ENCODE data around the gene AZIN2.
"Not testable (repeated sequence)": the region's sequence is repeated elsewhere in the genome, so short reads cannot be mapped to it uniquely, and the experiment has no call there.

AZIN2 gene

DNA sequence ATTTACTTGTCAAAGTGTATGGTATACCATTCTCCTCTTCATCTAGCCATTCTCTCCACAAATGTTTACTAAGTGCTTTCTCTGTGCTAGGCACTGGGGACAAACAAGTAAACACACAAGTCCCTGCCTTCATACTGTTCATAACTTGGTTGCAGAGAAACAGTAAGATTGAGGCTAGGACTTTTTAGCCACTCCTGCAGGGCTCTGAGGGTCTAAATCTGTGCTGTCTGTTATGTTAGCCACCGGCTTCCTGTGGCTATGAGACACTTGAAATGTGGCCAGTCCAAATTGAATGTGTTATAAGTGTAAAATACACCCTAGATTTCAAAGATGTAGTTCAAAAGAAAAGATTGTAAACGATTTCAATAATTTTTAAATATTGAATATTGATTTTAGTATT, 50.2 kb downstream of the AZIN2 start:
- no peak for DNase-seq

DNA sequence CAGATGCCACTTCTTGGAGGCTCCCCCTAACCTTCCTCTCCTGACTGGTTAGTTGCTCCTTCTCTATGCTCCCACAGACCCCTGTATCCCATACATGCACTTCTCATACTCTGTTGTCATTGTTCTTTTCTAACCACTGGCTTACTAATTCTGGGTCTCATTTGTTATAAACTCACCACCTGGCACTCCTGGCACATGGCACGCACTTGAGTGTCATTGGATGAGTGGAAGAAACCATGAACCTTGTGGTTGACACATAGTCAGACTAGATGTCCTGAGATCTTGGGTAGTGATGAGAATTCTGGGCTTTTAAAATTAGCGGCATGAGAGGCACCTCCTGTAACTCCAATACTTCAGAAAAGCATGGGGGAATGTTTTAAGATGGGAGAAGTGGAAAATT, 51.6 kb downstream of the AZIN2 start:
- no peak for DNase-seq

DNA sequence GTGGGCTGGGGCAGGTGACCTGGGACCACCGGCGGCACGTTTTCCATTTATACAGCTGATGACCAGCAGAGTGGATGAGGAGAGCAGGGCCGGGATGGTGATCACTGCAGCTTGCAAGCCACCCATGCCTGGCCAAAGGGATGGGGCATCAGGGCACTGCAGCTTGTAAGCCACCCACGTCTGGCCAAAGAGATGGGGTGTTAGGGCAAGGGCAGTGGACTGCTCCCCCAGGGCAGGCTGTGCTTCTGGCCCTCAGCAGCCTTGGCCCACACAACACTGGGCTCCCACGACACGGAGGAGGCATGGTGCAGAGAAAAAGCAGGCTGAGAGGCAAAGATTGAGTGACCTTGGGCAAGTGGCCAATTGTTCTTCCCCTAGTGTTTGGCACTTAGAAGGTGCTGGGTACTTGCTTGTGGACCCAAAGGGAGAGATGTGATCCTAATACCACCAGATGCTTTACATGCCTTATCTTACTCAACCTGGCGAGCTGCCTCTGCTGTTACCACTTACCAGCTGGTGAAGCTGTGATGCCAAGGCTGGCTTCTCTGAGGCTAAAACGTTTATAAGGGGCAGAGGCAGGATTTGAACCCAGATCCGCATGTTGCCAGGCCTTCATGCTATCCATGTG, 52.6 kb downstream of the AZIN2 start:
- no peak for DNase-seq

DNA sequence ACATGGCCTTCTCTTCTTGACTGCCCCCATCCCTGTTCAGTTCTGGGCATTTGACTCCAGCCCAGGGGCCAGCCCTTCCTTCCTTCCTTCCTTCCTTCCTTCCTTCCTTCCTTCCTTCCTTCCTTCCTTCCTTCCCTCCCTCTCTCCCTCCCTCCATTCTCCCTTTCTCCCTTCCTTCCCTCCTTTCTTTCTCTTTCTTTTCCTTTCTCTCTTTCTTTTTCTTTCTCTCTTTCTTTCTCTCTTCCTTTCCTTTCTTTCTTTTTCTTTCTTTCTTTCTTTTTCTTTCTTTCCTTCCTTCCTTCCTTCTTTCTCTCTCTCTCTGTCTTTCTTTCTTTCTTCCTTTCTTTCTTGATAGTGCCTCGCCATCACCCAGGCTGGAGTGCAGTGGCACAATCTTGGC, 55.1 kb downstream of the AZIN2 start:
- DNase-seq = not testable (repeated sequence)

DNA sequence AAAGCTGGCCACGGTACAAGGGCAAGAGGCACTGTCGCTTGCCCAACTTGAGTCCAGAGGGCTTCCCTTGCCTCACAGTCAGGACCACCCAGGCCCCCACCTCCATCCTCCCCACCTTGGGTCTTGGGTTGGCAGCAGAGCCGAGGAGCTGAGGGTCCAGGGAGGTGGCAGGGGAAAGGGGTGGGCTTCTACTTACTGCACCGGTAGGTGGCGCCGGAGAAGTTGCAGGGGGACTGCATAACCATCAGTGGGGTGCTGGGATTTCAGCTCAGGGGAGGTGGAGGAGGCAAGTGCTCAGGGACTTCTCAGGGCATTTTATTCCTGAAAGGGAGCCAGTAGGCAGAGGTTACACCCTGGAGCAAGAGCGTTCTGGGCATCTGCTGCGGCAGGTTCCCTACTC, 56.8 kb downstream of the AZIN2 start:
- no peak for DNase-seq

DNA sequence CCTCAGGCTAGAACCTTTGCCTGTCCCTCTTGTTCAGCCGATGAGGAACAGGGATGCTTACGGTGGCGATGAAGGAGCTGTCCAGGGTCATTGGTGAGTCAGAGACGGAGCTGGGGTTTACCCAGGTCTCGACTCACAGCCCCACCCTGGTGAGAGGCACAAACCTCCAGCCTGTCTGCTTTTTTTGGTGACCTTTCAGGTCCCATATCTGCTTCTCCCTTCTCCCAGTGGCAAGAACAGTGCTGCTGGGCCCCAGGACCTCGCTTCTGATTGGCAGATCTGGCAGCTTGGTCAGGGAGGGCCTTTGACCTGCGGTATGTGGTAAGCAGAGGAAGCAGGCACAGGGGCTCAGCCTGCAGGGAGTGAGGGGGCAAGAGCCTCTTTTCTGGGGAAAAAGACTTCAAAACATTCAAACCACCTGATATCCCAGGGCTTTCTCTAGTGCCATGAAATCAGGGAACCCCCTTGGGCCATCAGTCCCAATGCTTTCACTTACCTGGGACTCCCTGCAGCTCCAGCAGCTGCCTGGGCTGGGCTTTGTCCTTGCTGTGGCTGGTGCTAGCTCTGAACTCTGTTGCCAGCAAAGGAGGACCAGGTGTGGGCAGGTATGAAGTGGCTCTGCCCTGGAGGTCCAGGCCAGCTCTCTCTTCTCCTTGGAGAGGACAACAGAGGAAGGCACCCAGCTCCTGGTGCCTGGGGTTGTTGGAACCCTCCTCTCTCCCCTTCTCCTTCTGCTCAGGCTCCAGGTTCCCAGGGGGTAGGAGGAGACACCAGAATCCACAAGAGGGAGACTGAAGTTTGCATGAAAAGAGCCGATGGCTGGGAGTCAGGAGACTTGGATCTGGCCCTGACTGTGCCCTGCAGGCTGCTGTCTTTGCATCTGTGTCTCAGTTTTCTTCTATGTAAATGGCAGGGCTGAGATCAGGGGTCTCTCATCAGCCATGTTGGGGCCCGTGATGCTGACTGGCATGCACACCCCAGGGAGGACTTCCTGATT, 59.5 kb downstream of the AZIN2 start:
- no peak for DNase-seq

DNA sequence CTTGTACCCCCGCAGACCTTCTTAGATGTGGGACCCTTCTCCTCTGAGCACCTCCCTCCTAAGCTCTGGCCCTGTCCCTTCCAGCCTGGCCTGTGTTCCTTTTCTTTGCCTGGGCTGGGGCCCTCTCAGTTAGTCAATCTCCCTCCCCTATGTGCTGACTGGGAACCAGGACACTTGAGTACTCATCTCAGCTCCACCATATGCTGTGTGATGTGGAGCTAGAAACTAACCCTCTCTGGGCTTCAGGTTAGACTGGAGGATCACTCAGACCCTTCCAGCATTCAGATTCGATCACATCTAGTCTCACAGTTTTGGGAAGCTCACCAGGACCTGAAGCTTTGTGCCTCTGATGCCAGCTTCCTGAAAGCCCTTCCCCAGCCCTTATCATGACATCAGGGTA, 60.3 kb downstream of the AZIN2 start:
- DNase-seq = no peak

DNA sequence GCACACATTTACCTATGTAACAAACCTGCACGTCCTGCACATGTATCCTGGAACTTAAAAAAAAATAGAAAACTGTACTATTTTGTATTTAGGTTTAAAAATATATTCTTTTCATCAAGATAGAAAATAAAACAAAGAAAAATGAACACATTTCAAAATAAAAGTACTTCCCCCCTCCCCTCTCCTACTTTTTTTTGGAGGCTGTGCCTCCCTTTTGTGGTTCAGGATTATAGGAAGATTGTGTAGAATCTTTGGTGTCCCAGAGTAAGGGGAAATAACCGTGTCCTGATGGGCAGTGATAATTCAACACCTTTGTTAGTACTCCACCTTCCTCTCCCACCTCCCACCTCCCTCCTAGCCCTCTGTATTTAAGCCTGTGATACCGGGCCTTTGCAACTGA, 60.8 kb downstream of the AZIN2 start:
- DNase-seq = no peak

DNA sequence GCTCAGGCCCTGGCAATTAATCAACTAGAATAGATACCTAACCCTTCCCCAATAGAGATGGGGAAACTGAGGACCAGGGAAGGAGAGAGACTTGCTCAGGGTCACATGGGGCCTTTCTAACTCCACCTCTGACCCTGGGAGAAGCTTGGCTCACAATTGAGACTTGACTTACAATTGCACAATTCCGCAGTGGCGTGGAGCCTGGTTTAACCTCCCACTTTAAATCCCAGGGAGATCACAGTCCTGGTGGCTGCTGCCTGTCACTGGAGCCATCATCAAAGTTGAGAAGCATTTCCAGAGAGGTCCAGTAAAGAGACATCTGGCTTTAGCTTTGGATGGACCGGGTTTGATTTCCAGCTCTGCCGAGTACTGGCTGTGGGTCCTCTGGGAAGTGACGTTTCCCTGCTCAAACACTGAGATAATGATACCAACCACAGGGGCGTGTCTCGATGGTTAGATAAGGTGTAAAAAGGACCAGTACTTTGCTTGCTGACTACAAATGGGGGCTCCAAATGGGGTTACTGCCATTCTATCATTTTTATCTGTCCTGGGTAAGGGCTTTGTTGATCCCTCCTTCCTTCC, 61.6 kb downstream of the AZIN2 start:
- DNase-seq = no peak

DNA sequence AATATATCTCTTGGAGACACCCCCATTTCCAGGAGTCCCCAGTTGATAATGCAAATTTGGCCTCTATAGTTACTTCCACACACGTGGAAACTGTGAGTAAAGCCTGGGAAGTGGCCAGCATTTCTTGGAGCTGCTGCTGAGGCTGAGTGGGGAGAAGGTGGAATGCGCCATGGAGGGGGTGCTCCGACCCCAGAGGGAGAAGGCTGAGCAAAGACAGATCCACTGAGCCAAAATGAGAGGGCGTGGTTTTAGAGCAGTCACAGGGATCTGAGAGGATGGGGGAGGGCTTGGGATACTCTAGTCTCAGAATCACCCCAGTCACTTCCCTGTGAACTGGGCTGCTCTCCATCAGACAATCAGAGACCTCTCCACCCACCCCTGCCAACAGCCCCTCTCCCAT, 62.2 kb downstream of the AZIN2 start:
- DNase-seq = no peak

DNA sequence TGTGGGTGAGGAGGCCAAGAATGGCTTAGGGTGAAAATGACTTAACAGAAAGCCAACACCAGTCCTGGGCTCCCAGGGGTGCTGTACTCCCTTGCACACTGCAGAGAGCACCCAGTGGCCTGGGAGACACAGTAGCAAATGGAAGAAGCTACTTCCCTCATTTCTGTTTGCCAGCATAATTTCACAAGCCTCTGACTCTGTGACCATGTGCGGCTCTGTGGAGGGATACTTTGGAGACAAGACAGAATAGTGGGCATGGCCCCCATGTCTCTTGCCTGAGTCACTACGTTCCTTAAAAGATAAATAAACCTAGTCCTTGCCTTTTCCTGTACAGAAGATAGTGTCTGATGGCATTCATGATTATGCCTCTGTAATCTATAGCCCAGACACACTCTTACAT, 62.7 kb downstream of the AZIN2 start:
- DNase-seq = no peak

DNA sequence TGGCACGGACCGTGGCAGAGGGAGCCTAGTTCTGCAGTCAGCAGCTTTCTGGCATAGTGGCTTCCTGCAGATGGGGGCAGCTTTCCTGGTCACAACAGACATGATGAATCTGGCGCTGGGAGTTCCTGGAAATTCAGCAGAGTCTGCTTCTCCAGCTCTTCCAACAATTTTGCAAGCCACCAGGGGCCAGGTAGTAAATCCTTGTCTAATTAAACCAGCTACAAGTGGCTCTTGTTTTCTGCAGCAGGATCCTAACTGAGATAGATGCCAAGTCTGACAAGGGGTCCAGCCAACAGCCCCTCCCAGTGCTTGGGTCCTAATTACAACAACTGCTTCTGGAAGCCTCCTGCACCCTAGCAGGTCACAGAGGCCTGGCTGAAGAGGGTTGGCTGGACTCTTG, 65.0 kb downstream of the AZIN2 start:
- DNase-seq = no peak

DNA sequence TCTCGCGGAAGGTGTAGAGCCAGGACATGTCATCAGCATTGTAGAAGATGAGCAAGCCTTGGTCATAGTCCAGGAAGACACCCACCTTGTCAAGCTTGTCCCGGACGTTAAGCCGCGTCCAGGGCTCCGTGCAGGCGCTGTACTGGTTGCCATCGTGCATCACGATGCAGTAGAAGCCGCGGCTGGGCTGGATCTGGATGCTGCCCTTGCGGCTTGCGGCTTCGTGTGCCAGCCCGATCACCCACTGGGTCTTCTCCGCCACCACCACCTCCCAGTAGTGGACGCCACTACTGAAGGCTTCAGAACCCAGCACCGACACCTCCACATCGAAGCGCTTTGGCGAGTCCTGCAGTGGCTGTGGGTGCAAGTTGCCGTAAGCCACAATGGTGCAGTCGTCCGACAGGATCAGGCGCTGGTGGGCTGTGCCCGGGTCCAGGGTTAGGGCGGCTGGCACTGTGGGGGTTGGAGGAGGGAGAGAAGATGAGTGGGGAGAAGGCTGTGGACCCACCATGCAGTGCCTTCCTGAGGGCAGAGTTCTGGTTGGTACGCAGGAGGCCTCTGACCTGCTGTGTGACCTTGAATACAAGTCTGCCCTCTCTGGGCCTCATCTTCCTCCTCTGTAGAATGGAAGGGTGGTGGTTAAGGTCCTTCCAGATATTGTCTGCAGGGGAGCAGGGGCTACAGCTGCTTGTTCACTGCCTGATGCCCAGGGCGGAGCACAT, 66.5 kb downstream of the AZIN2 start:
- no peak for DNase-seq

DNA sequence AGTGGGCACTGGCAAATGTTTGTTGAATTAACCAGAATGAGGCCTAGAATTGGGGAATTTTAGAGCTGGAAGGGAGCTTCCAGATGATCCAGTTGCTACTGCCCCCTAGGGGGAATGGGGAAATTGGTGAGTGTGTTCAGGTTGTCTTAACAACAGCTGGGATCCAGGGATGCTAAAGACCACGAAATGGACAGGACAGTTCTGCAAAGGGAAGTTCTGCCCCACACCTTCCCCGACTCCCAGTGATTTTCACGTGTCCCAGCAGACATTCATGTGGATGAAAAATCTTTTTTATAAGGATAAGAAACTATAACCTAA, 67.0 kb downstream of the AZIN2 start:
- DNase-seq = no peak

DNA sequence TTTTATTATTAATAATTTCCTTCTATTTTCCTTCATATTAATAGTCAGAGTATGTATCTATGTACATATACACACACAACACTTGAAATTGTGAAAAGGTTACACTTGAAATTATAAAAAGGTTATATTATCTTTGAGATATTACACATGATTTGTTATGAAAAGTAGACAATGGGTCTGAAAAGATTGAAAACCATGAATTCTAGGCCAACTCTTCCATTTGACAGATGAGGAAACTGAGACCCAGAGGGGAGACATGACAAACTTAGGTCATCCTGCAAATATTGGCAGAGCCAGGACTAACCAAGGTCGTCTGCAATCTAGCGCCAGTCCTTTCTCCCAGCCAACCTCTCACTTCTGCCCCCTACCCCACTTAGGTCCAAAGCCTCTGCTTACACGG, 67.7 kb downstream of the AZIN2 start:
- DNase-seq = no peak

DNA sequence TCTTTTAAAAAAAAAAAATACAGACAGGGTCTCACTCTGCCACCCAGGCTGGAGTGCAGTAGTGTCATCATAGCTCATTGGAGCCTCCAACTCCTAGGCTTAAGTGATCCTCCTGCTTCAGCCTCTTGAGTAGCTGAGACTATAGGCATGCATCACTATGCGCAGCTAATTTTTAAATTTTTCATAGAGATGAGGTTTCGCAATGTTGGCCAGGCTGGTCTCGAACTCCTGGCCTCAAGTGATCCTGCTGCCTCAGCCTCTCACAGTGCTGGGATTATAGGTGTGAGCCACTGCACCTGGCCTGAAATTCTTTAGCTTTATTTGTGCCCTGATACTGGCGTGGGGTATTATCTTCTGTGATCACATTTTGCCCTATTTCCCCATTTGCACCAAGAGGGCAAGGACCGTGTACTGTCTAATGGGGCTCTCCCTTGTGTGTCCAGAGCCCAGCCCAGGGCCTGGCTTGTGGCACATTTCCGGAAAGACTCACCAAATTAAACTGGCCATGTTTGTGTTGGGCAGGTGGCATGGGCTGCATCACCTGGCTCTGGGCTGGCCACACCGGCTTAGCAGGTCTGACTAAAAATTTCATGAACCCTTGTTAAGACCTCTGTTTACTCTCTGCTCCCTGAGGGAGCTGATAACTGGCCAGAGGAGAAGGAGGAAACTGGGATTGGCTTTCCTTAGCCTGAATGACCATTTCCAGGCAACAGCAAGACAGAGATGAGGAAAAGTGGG, 68.7 kb downstream of the AZIN2 start:
- DNase-seq = no peak

DNA sequence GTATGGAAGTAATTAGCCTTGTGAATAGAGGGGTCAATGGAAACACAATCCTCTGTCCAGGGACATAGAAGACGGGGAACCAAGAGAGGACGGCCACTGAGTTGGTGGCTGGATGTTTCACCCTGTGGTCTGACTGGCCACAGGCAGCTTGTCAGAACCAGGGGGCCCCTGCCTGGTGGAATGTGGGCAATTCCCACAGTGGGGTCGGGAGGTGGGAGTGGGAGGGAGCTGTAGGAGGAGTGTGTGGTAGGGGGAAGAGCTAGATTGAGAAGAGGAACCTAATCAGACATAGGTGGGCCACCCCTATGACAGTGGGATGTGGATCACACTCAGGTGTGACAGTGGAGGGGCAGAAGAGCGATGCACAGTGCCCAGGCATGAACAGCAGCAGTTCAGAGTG, 69.6 kb downstream of the AZIN2 start:
- DNase-seq = no peak

DNA sequence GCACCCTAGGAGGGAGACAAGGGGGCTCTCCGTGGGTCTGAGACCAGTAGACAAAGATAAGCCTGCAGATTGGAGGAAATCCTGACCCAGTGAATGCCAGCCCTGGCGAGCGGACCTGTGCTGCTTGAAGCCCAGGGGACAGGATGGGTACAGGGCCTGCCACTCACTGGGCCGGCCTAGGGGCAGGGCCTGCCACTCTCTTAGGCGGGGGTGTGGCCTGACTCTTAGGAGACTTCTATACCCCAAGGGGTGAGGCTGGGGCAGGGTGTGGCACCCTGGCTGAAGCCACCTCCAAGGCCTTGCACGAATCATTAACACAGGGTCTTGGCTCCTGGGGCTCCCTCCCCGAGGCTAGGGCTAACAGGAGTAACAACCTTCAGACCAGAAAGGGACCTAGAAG, 70.2 kb downstream of the AZIN2 start:
- DNase-seq = no peak

DNA sequence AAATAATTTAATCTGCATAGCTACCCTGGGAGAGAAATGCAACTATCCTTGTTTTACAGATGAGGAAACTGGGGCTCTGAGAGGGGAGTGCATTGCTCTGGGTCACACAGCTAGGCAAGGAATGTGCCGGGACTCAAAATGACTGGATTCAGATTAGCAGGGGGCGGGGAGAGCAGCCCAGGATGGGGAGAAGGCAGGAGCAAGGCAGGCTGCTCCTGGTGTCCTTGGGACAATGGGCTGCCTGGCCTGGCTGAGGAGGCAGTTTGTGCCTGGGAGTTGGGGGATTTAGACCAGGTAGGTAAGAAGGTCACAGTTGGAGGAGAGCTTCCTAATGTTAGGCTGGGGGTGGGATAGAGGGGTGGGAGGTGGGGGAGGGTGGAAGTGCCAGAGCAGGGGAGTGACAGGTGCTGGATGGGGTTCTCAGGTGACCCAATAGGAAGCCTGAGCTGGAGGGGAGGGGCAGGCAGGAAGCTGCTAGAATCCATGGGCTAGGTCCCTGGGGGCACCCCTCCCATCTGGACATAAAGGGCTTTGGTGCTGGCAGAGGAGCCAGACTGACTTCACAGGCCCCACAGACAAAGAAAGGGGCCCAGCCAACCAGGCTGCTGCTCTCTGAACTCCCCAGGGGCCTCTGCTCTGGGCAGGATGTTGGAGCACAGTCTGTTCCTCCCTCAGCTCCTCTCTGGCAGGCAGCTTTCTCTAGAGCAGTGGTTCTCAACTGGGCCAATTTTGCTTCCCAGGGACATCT, 71.9 kb downstream of the AZIN2 start:
- DNase-seq = no peak

DNA sequence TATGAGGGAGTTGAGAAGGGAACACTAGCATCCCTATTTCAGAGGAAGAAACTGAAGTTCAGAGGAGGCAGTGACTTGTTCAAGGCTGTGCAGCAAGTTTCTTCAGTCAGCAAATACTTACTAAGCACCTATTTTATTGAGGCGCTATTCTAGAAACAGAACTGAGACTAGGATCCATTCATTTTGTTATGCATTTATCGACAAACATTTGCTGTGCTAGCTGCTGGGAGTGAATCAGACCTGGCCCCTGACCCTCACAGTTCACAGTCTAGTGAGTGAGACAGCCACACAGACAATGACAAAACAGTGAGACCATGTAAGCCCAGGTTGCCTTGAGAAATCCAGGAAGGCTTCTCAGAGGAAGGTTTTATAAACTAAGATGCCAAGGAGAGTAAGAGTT, 72.7 kb downstream of the AZIN2 start:
- DNase-seq = no peak

DNA sequence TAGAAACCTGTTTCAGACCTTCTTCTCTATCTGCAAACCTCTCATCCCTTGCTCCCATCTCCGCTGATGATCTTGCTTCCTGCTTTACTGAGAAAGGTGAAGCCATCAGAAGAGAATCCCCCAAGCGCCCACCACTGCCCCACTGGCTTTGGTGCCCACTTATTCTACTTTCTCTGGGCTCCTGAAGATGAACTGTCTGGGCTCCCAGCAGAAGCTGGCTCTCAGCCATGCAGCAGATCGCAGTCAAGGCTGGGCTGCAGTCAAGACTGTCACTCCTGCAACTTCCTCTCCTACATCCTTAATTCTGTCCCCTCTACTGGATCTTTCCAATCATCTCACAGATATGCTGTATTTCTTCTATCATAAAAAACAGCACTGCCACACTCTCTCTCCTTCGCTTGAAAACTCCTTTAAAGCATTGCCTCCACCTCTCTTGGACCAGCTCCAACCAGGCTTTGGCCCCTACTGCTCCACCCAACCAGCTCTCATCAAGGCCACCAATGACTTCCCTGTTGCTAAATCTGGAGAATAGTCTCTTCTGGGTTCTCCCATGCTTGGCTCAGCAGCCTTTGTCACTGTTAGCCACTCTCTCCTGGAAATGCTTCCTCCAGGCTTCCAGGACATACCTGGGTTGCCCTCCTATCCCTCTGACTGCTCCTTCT, 75.1 kb downstream of the AZIN2 start:
- no peak for DNase-seq

DNA sequence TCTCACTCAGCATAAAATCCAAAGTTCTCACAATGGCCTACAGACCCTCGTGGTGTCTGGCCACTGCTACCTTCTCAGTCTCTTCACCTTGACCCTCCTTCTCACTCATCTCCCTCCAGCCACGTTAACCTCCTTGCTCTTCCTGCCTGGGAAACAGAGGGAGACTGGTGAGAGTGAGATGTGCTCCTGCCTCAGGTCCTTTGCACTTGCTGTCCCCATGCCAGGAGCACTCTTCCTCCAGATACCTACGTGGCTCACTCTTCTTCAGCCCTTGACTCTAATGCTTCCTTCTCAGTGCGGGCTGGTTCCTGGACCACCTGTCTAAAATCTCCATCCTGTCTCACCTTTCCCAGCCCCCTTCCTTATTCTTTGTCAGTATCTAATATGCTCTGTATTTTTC, 76.2 kb downstream of the AZIN2 start:
- DNase-seq = no peak

Measured in GDM1 (cell line).